NCI-H510A (cell line): ENCODE measurements around the gene MUC12.
"Not testable (repeated sequence)": the region's sequence is repeated elsewhere in the genome, so short reads cannot be mapped to it uniquely, and the experiment has no call there.

ENCODE experiments used
- DNase-seq: peaks from one replicate; lab custom pipeline; 2025; lab: John Stamatoyannopoulos, UW

Gene MUC12

DNA sequence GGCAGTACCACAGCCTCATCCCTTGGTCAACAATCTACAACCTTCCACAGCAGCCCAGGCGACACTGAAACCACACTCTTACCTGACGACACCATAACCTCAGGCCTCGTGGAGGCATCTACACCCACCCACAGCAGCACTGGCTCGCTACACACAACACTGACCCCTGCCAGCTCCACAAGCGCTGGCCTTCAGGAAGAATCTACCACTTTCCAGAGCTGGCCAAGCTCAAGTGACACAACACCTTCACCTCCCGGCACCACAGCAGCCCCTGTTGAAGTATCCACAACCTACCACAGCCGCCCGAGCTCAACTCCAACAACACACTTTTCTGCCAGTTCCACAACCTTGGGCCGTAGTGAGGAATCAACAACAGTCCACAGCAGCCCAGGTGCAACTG lies 25.3 kb downstream of the MUC12 start:
- not testable (repeated sequence) for DNase-seq

DNA sequence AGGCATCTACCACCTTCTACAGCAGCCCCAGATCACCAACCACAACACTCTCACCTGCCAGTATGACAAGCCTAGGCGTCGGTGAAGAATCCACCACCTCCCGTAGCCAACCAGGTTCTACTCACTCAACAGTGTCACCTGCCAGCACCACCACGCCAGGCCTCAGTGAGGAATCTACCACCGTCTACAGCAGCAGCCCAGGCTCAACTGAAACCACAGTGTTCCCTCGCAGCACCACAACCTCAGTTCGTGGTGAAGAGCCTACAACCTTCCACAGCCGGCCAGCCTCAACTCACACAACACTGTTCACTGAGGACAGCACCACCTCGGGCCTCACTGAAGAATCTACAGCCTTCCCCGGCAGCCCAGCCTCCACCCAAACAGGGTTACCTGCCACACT lies 29.2 kb downstream of the MUC12 start:
- DNase-seq = not testable (repeated sequence)

DNA sequence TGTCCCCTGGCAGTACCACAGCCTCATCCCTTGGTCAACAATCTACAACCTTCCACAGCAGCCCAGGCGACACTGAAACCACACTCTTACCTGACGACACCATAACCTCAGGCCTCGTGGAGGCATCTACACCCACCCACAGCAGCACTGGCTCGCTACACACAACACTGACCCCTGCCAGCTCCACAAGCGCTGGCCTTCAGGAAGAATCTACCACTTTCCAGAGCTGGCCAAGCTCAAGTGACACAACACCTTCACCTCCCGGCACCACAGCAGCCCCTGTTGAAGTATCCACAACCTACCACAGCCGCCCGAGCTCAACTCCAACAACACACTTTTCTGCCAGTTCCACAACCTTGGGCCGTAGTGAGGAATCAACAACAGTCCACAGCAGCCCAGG lies 30.0 kb downstream of the MUC12 start:
- not testable (repeated sequence) for DNase-seq

DNA sequence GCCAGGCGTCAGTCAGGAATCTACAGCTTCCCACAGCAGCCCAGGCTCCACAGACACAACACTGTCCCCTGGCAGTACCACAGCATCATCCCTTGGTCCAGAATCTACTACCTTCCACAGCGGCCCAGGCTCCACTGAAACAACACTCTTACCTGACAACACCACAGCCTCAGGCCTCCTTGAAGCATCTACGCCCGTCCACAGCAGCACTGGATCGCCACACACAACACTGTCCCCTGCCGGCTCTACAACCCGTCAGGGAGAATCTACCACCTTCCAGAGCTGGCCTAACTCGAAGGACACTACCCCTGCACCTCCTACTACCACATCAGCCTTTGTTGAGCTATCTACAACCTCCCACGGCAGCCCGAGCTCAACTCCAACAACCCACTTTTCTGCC lies 30.7 kb downstream of the MUC12 start:
- not testable (repeated sequence) for DNase-seq

DNA sequence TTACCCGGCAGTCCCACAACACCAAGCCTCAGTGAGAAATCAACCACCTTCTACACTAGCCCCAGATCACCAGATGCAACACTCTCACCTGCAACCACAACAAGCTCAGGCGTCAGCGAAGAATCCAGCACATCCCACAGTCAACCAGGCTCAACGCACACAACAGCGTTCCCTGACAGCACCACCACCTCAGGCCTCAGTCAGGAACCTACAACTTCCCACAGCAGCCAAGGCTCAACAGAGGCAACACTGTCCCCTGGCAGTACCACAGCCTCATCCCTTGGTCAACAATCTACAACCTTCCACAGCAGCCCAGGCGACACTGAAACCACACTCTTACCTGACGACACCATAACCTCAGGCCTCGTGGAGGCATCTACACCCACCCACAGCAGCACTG lies 33.0 kb downstream of the MUC12 start:
- not testable (repeated sequence) for DNase-seq

DNA sequence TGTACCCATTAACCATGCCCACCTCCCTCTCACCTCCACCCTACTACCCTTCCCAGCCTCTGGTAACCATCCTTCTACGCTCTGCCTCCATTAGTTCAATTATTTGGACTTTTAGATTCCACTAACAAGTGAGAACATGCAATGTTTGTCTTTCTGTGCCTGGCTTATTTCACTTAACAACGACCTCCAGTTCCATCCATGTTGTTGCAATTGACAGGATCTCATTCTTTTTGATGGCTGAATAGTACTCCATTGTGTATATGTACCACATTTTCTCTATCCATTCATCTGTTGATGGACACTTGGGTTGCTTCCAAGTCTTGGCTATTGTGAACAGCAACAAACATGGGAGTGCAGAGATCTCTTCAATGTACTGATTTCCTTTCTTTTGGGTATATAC lies 38.0 kb downstream of the MUC12 start:
- not testable (repeated sequence) for DNase-seq

DNA sequence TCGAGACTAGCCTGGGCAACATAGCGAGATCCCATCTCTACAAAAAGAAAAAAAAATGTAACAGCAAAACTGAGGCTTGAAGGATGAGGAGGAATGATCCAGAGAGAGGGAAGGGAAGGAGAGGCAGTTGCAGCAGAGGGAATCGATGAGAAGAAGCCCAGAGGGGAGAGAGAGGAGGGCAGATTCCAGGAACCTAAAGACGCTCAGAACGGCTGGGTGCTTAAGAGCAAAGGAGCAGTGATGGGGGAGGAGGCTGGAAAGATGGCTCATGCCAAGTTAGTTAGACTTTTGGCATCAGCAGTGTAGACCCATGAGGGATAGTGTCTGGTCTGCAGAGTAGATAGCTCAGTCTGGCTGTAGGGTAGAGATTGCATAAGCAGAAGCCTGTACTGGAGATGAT lies 40.3 kb downstream of the MUC12 start:
- no peak for DNase-seq

DNA sequence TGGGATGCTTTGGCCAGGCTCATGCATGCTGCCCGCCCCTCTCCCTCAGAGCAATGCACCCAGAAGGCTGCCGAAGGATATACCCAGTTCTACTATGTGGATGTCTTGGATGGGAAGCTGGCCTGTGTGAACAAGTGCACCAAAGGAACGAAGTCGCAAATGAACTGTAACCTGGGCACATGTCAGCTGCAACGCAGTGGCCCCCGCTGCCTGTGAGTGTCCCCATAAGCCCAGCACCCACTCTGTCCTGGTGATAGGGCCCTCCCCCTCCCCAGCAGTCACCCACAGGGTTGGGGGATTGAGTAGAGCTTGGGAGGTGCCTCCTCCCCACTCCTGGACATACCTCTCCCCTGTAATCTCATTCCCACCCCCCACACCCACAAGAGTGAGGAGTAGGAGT lies 43.6 kb downstream of the MUC12 start:
- no peak for DNase-seq

DNA sequence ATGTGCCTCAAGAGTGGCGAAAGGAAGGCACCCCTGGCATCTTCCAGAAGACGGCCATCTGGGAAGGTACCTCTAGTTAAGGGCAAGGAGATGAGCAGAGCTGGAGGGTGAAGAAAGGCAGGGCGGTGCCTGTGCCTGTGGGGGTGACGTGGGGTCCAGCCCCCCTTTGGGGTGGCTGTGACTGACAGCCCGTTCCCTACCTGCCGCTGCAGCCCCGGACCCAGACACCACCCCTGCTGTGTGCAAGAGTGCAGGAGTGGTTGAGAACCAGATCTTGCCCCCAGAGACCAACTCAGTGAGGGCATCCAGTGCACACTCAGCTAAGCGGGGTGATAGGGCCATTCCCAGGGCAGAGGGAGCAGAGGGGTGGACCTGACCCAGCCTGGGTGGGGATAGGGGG lies 46.3 kb downstream of the MUC12 start:
- DNase-seq = no peak

DNA sequence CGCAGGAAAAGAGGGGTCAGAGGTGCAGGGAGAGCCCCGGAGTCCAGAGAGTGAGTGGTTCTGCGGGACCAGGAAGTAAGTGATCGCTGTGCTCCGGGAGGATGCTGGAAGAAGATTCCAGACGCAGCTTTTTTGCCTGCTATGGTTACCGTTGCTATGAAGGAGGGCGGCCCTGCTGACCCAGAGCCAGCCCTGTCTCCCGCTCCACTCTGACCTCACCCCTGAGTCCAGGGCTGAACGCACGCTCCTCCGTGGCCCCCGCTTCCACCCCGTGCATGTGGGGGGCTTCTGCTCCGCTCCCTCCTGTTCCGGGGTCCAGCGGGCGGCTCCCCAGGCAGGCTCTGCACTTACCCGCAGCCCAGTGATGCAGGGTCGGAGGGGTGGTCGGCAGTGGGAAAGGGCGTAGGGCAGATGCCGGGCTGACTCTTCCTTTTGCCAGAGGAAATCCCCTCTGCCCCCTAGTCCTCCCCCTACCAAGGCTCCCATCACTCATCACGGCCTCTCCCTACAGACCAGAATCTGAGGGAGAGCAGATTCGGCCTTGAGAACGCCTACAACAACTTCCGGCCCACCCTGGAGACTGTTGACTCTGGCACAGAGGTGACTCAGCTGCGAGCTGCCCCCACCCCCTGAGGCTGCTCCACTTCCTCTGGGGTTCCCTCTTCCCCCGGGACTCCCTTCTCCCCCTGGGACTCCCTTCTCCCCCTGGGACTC lies 47.9 kb downstream of the MUC12 start:
- DNase-seq = no peak

DNA sequence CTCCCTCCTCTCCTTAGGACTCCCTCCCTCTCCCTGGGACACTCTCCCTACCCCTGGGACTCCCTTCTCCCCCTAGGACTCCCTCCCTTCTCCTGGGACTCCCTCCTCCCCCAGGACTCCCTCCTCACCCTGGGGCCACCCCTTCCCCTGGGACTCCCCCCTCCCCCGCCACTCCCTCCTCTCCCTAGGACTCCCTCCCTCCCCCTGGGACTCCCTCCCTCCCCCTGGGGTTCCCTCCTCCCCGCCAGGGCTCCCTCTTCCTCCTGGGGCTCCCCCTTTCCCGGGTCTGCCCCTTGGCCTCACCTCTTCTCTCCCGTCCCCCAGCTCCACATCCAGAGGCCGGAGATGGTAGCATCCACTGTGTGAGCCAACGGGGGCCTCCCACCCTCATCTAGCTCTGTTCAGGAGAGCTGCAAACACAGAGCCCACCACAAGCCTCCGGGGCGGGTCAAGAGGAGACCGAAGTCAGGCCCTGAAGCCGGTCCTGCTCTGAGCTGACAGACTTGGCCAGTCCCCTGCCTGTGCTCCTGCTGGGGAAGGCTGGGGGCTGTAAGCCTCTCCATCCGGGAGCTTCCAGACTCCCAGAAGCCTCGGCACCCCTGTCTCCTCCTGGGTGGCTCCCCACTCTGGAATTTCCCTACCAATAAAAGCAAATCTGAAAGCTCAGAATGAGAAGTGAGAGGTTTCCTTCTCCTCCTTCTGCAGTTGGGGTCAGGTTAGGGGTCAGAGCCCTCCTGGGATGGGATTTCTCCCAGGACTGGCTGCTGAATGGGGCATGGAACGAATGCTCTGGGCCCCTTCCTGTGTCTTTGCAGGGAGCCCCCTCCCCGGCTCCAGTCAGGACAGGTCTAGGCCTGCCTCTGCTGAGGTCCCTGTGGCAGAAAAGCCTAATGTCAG lies 49.2 kb downstream of the MUC12 start:
- DNase-seq = no peak

DNA sequence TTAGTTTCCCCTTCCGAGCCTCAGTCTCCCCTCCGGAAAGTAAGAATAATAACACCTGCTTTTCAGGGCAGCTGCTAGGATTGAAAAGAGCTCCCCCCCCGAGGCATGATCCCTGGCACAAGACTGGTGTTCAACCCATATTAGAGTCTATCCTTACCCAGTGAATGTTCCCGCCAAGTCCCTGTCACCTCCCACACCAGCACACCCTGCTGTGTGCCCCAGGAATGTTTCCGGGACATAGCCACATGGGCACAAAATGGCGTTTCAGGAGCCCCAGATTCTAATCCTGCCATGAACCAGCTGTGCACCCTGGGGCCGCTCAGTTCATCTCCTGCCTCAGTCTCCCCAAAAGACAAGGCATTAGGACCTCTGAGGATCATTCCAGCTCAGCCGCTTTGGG lies 51.1 kb downstream of the MUC12 start:
- no peak for DNase-seq

DNA sequence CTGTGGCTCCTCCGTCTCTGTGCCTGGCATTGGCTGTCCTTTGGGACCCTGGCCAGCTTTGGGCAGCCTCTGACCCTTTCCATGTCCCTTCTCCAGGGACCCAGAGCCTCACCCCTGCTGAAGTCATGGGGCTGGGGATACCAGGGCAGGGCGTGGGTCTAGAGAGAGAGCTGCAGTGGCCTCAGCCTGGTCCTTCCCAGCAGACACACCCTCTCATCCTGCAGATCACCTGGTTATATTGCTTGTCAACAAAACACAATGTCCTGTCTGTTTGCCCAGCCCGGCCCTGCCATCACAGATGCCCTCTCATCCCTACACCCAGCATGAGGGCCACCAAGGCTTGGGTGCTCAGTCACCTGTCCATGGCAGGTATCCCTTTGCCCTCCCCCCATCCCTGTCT lies 52.3 kb downstream of the MUC12 start:
- DNase-seq = no peak

DNA sequence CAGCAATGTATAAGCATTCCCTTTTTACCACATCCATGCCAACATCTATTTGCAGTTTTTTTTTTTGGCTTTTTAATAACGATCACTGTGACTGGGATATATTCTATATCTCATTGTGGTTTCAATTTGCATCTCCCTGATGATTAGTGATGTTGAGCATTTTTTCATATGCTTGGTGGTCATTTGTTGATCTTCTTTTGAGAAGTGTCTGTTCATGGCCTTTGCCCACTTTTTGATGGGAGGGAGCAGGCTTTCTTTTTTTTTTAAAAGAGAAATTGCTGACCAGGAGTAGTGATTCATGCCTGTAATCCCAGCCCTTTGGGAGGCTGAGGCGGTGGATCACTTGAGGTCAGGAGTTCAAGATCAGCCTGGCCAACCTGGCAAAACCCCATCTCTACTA lies 54.5 kb downstream of the MUC12 start:
- DNase-seq = no peak

DNA sequence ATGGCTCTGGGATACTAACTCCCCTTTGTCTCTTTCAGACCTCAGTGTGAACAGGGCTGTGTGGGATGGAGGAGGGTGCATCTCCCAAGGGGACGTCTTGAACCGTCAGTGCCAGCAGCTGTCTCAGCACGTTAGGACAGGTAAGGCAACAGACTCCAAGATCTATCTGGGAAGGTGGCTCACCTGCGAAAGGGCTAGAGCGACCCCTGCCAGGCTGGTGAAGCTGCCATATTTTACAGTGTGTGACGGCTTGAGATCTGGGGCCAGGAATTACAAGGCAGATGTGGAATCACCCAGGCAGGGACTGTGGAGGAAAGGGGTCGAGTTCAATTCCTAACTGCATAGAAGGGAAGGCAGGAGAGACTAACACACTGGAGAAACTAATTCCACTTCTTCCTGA lies 61.7 kb downstream of the MUC12 start:
- no peak for DNase-seq

DNA sequence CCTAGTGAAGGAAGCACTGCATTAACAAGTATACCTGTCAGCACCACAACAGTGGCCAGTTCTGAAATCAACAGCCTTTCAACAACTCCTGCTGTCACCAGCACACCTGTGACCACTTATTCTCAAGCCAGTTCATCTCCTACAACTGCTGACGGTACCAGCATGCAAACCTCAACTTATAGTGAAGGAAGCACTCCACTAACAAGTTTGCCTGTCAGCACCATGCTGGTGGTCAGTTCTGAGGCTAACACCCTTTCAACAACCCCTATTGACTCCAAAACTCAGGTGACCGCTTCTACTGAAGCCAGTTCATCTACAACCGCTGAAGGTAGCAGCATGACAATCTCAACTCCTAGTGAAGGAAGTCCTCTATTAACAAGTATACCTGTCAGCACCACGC lies 66.6 kb downstream of the MUC12 start:
- no peak for DNase-seq

DNA sequence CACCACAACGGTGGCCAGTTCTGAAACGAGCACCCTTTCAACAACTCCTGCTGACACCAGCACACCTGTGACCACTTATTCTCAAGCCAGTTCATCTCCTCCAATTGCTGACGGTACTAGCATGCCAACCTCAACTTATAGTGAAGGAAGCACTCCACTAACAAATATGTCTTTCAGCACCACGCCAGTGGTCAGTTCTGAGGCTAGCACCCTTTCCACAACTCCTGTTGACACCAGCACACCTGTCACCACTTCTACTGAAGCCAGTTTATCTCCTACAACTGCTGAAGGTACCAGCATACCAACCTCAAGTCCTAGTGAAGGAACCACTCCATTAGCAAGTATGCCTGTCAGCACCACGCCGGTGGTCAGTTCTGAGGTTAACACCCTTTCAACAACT lies 71.9 kb downstream of the MUC12 start:
- DNase-seq = not testable (repeated sequence)

DNA sequence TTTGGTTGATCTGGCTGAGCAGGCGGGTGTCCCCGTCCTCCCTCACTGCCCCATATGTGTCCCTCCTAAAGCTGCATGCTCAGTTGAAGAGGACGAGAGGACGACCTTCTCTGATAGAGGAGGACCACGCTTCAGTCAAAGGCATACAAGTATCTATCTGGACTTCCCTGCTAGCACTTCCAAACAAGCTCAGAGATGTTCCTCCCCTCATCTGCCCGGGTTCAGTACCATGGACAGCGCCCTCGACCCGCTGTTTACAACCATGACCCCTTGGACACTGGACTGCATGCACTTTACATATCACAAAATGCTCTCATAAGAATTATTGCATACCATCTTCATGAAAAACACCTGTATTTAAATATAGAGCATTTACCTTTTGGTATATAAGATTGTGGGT lies 89.0 kb downstream of the MUC12 start:
- DNase-seq = no peak

DNA sequence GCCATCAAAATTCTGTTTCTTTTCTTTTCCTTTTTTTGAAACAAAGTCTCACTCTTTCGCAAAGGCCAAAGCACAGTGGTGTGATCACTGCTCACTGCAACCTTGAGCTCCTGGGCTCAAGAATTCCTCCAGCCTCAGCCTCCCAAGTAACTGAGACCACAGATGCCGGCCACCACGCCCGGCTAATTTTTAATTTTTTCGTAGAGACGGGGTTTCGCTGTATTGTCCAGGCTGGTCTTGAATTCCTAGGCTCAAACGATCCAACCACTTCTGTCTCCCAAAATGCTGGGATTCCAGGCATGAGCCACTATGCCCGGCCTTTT lies 90.2 kb downstream of the MUC12 start:
- no peak for DNase-seq

DNA sequence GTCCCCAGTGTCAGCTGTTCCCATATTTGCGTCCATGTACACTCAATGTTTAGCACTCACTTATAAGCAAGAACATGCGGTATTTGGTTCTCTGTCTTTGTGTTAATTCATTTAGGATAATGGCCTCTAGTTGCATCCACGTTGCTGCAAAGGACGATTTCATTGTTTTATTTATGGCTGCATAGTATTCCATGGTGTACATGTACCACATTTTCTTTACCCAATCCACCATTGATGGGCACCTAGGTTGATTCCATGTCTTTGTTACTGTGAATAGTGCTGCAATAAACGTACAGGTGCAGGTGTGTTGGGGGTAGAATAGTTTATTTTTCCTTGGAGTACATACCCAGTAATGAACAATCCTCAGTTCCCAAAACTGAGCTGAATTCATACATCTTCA lies 91.6 kb downstream of the MUC12 start:
- DNase-seq = no peak

DNA sequence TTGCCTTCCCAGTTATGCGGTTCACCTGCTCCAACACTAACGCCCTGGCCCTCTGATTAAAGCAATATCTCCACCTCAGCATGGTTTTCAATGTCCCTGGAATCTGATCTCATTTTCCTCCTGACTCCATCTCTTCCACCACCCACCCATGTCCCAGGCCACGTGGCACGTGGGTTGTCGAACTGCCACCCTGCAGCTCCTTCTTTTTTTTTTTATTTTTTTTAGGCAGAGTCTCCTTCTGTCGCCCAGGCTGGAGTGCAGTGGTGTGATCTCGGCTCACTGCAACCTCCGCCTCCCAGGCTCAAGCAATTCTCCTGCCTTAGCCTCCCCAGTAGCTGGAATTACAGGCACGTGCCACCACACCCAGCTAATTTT lies 94.8 kb downstream of the MUC12 start:
- not testable (repeated sequence) for DNase-seq

DNA sequence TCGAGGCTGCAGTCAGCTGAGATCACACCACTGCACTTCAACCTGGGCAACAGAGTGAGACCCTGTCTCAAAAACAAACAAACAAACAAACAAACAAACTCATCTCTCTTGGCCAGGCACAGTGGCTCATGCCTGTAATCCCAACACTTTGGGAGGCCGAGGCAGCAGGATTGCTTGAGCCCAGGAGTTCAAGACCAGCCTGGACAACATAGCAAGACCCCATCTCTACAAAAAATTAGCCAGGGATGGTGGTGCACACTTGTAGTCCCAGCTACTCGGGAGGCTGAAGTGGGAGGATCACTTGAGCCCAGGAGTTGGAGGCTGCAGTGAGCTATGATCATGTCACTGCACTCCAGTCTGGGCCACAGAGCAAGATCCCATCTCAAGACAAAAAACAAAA lies 95.8 kb downstream of the MUC12 start:
- DNase-seq = not testable (repeated sequence)

DNA sequence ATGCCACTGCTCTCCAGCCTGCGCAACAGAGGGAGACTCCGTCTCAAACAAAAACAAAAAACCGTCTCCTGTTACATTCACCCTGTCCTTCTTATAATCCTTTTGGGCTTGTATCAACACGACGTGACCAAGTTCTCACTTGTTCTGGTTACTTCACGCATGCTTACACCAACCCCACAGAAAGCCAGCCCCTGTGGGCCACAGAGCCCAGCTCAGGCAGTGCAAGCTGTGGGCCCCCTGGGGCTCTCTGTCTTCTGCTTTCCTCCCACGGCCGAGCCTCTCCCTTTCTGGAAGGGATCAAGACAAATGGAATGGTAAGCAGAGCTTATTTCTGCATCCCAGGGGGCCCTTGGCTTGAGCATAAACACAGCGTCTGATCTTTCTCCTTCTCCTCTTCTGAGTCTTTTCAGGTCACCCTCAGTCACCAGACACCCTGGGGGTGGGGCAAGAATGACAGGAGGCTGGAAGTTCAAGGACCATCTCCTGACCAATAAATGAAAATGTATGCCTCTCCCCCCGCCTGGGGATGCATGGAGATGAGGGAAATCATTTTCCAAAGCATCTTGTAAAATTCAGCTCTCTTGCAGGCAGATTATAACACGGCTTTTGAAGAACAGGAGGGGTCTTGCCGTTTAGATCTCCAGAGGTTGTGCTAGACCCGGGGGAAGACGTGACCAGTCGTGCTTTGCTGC lies 96.9 kb downstream of the MUC12 start:
- no peak for DNase-seq
